SK-N-MC (cell line): ENCODE measurements around the gene DCN.

Experiments
- EZH2 ChIP-seq: fragments of 200-600 bp; sonication (generic); IDR thresholded peaks from one replicate; pipeline ENCODE4 v1.6.1; 2017; ENCODE audit warnings: antibody characterized with exemption
- FOXP2 ChIP-seq: optimal IDR thresholded peaks from 2 replicates; pipeline ENCODE3; 2011; ENCODE audit warnings: mild to moderate bottlenecking, moderate library complexity; ENCODE audit not compliant: insufficient read depth; ENCODE audit errors: extremely low read length, control extremely low read depth
- POLR2AphosphoS5 ChIP-seq: IDR thresholded peaks from 2 replicates; pipeline ENCODE4 v1.6.1; 2012; ENCODE audit warnings: mild to moderate bottlenecking, low read depth, low read length, borderline replicate concordance

- TF ChIP-seq EZH2 = no peak
- no peak for TF ChIP-seq POLR2AphosphoS5
- TF ChIP-seq FOXP2 = no peak
Measured at GRCh38 chr12:91093341-91093740, 89.3 kb downstream of the DCN start.
